ENCODE data around the gene LST1. TPM values are rescaled to one million over a fixed set of nuclear protein-coding genes. Genes with fewer than 3 reads are reported as not detected.

LST1 gene
- total RNA-seq, 1 experiment from 2014 or later = 1.6 TPM

DNA sequence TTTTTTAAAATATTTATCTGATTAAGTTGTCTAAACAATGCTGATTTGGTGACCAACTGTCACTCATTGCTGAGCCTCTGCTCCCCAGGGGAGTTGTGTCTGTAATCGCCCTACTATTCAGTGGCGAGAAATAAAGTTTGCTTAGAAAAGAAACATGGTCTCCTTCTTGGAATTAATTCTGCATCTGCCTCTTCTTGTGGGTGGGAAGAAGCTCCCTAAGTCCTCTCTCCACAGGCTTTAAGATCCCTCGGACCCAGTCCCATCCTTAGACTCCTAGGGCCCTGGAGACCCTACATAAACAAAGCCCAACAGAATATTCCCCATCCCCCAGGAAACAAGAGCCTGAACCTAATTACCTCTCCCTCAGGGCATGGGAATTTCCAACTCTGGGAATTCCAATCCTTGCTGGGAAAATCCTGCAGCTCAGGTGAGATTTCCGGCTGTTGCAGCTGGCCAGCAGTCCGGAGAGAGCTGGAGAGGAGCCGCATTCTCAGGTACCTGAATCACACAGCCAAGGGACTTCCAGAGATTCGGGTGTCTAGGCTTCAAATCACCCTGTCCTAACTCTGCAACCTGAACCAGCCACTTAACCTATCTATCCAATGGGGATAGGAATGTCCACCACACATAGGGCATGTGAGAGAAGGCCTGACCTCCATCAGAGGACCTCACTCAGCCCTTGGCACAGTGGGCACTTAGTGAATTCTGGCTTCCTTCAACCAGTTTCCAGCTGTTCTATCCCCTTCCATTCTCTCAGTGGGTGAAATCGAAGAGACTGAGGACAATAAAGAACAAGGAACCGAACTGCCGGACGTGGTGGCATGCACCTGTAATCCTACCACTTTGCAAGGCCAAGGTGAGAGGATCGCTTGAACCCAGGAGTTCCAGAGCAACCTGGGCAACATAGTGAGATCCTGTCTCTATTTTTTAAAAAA, 7.6 kb upstream of the LST1 start:
- ChIA-PET POLR2A (ENCODE audit: unreplicated experiment) (no interaction called here), CTCF (no interaction called here)
- intact Hi-C loops (cut with micrococcal nuclease; ENCODE audit: unreplicated experiment) = no loop called here
- Histone ChIP-seq H2AFZ (no peak overlapping the region), H3K9me2 (ENCODE audit: insufficient read depth) (no peaks in the 10 kb centered on the region), H3K36me3 (ENCODE audit: low read depth) (no peaks in the 10 kb centered on the region), H3K79me2 (ENCODE audit: low read depth) (no peaks in the 10 kb centered on the region), H3K4me2 (no peak overlapping the region), H3K27me3 (ENCODE audit: insufficient read depth, low read depth) (0 out of 2 replicates have a peak, but pooled peaks cover 5% of the 10 kb centered on the region), H3K4me1 (replicated peaks; ENCODE audit: insufficient read depth) (0 out of 2 replicates have a peak, but pooled peaks cover 5% of the 10 kb centered on the region), H3F3A (ENCODE audit: insufficient read depth, low read depth) (peaks cover 5% of the 10 kb centered on the region; the same call in 1 of the 2 replicates), H3K9me3 (ENCODE audit: insufficient read depth, low read depth) (no peaks in the 10 kb centered on the region), H3K4me3 (no peak overlapping the region), H4K20me1 (ENCODE audit: insufficient read depth) (no peaks in the 10 kb centered on the region), H3K27ac (0 out of 2 replicates have a peak overlapping the region, but pooled peaks have one; percentile 7)
- BruUV-seq (replicated peaks) = no TSS peak
- peak; percentile 24 to 45 for DNase-seq
- no peak for TF ChIP-seq EZH2 (IDR thresholded peaks at IDR 0.05; ENCODE audit: low read depth)
- TF ChIP-seq, protein P1, sequence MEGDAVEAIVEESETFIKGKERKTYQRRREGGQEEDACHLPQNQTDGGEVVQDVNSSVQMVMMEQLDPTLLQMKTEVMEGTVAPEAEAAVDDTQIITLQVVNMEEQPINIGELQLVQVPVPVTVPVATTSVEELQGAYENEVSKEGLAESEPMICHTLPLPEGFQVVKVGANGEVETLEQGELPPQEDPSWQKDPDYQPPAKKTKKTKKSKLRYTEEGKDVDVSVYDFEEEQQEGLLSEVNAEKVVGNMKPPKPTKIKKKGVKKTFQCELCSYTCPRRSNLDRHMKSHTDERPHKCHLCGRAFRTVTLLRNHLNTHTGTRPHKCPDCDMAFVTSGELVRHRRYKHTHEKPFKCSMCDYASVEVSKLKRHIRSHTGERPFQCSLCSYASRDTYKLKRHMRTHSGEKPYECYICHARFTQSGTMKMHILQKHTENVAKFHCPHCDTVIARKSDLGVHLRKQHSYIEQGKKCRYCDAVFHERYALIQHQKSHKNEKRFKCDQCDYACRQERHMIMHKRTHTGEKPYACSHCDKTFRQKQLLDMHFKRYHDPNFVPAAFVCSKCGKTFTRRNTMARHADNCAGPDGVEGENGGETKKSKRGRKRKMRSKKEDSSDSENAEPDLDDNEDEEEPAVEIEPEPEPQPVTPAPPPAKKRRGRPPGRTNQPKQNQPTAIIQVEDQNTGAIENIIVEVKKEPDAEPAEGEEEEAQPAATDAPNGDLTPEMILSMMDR (conservative IDR thresholded peaks at IDR 0.05) = no peak

DNA sequence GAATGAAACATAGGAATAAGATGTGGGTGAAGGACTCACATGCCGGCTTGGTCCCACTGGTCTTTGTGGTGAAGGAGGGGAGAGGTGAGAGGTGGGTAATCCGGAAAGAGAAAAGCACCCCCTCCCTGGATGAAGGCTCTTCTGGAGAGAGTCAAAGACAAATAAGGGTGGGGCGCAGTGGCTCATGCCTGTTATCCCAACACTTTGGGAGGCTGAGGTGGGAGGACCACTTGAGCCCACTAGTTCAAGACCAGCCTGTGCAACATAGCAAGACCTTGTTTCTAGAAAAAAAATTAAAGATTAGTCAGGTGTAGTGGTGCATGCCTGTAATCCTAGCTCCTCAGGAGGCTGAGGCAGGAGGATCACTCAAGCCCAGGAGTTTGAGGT, 7.0 kb upstream of the LST1 start:
- CTCF ChIA-PET = no interaction called here
- Histone ChIP-seq H3K4me2 (no peak overlapping the region), H3F3A (ENCODE audit: insufficient read depth, low read depth) (peaks cover 5% of the 10 kb centered on the region; the same call in 1 of the 2 replicates), H3K9me3 (ENCODE audit: insufficient read depth, low read depth) (no peaks in the 10 kb centered on the region), H3K27me3 (ENCODE audit: insufficient read depth, low read depth) (0 out of 2 replicates have a peak, but pooled peaks cover 5% of the 10 kb centered on the region), H3K27ac (no peak overlapping the region), H3K9me2 (ENCODE audit: insufficient read depth) (no peaks in the 10 kb centered on the region), H3K4me1 (replicated peaks; ENCODE audit: insufficient read depth) (0 out of 2 replicates have a peak, but pooled peaks cover 5% of the 10 kb centered on the region), H2AFZ (no peak overlapping the region), H3K79me2 (ENCODE audit: low read depth) (no peaks in the 10 kb centered on the region), H3K36me3 (ENCODE audit: low read depth) (no peaks in the 10 kb centered on the region), H3K4me3 (no peak overlapping the region), H4K20me1 (ENCODE audit: insufficient read depth) (no peaks in the 10 kb centered on the region)
- TF ChIP-seq, protein P1 (conservative IDR thresholded peaks at IDR 0.05) = no peak
- TF ChIP-seq EZH2 (IDR thresholded peaks at IDR 0.05; ENCODE audit: low read depth) = no peak
- intact Hi-C loops (cut with micrococcal nuclease; ENCODE audit: unreplicated experiment) = no loop called here
- no TSS peak for BruUV-seq (replicated peaks)
- DNase-seq = no peak
- POLR2A ChIA-PET (ENCODE audit: unreplicated experiment) = no interaction called here

DNA sequence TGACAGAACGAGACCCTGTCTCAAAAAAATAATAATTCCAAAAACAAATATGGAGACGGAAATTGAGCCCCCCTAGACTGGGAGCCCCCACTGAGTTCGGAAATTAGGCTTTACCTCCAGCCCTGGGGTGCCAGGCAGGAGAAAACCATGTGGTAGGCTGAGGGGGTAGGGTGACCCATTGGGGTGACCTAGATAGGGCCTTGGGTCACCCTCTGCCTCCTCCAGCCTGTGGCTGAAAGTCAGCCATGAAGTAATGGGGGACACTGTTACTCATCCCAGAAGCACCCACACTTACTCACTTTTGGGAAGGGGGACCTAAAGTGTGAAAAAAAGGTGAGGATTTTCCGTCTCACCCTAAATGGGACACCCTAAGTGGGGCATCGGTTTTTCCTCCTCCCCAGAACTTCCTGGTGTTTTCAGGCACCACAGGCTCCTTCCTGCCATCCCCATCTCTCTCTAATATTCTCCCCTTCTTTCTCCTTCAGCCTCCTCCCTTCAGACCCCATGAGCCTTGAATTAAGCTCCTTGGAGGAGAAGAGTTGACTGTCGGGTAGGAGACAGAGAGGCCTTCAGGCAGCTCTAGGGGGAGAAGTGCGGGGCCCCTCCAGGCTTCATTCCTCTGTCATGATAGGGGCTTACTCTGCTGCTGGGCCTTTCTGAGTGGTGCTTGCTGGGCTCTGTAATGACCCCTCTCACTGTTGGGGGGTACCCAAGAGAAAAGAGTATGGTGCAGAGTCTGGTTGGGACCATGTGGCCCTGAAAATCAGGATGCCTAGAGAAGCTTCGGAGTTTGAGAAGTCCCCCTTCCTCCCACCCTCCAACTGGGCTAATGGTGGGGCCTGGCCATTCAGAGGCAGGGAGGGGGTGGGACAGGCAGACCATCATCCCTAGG, 6.3 kb upstream of the LST1 start:
- Histone ChIP-seq H3K4me3 (no peak overlapping the region), H2AFZ (no peak overlapping the region), H3K27ac (no peak overlapping the region), H3K9me2 (ENCODE audit: insufficient read depth) (no peaks in the 10 kb centered on the region), H3K9me3 (ENCODE audit: insufficient read depth, low read depth) (no peaks in the 10 kb centered on the region), H3K79me2 (ENCODE audit: low read depth) (no peaks in the 10 kb centered on the region), H3K4me2 (0 out of 2 replicates have a peak overlapping the region, but pooled peaks have one; percentile 91), H4K20me1 (ENCODE audit: insufficient read depth) (no peaks in the 10 kb centered on the region), H3K4me1 (replicated peaks; ENCODE audit: insufficient read depth) (0 out of 2 replicates have a peak, but pooled peaks cover 5% of the 10 kb centered on the region), H3K36me3 (ENCODE audit: low read depth) (no peaks in the 10 kb centered on the region), H3K27me3 (ENCODE audit: insufficient read depth, low read depth) (0 out of 2 replicates have a peak, but pooled peaks cover 5% of the 10 kb centered on the region), H3F3A (ENCODE audit: insufficient read depth, low read depth) (peaks cover 5% of the 10 kb centered on the region; the same call in 1 of the 2 replicates)
- DNase-seq = no peak
- TF ChIP-seq, protein P1 (conservative IDR thresholded peaks at IDR 0.05) = no peak
- TF ChIP-seq EZH2 (IDR thresholded peaks at IDR 0.05; ENCODE audit: low read depth) = no peak
- intact Hi-C loops (cut with micrococcal nuclease; ENCODE audit: unreplicated experiment) = no loop called here
- ChIA-PET CTCF (interaction anchor here (0.6 to 2.2 kb wide), 2 partner anchors 18 to 33 kb away, joined by 3 to 11 read pairs; partner anchors contain the start of gene NFKBIL1), POLR2A (ENCODE audit: unreplicated experiment) (no interaction called here)
- no TSS peak for BruUV-seq (replicated peaks)

Data from PC-9 (cell line).